Neural cell (in vitro differentiated cells): ENCODE measurements around the gene RNASE11. TPM values are rescaled to one million over a fixed set of nuclear protein-coding genes. Genes with fewer than 3 reads are reported as not detected.
"Not testable (repeated sequence)": the region's sequence is repeated elsewhere in the genome, so short reads cannot be mapped to it uniquely, and the experiment has no call there.

Source experiments
- H2AFZ ChIP-seq: fragments of 200-600, 300-800 bp; sonication (generic), shearing (Covaris generic); 2 replicates; pipeline ENCODE4 v1.6.0; 2014; ENCODE audit warnings: low read depth, mild to moderate bottlenecking, antibody characterized with exemption, low read length, moderate library complexity
- H3F3A ChIP-seq: fragments of 200-600 bp; shearing (Covaris generic); 2 replicates; pipeline ENCODE4 v1.6.1; 2016; ENCODE audit warnings: mild to moderate bottlenecking, moderate library complexity, mixed read lengths, antibody characterized with exemption, low read length; ENCODE audit not compliant: insufficient read depth, poor library complexity, severe bottlenecking
- H3K27ac ChIP-seq: fragments of 200-600, 300-800 bp; sonication (generic), shearing (Covaris generic); 2 replicates; pipeline ENCODE4 v1.5.1; 2014; ENCODE audit warnings: mild to moderate bottlenecking, low read length, moderate library complexity
- H3K27me3 ChIP-seq: fragments of 300-800, 200-600 bp; sonication (generic), shearing (Covaris generic); 2 replicates; pipeline ENCODE4 v1.6.0; 2014; ENCODE audit warnings: mild to moderate bottlenecking, low read depth, low read length, moderate library complexity; ENCODE audit not compliant: insufficient read depth
- H3K36me3 ChIP-seq: fragments of 300-800, 200-600 bp; sonication (generic), shearing (Covaris generic); 2 replicates; pipeline ENCODE4 v1.5.1; 2014; ENCODE audit warnings: mild to moderate bottlenecking, antibody characterized with exemption, low read length, moderate library complexity; ENCODE audit not compliant: insufficient read depth
- H3K4me2 ChIP-seq: fragments of 300-800, 200-600 bp; sonication (generic), shearing (Covaris generic); 2 replicates; pipeline ENCODE4 v1.6.0; 2014; ENCODE audit warnings: mild to moderate bottlenecking, low read length
- H3K4me3 ChIP-seq: fragments of 300-800, 200-600 bp; sonication (generic), shearing (Covaris generic); 2 replicates; pipeline ENCODE4 v1.5.1; 2014; ENCODE audit warnings: mild to moderate bottlenecking, low read length, moderate library complexity
- H3K79me2 ChIP-seq: fragments of 200-600 bp; shearing (Covaris generic); replicated peaks from 2 replicates; pipeline ENCODE4 v1.6.0; 2014; ENCODE audit warnings: mild to moderate bottlenecking, low read length, moderate library complexity; ENCODE audit not compliant: insufficient read depth
- H3K9ac ChIP-seq: fragments of 300-800, 200-600 bp; sonication (generic), shearing (Covaris generic); 2 replicates; pipeline ENCODE4 v1.6.1; 2016; ENCODE audit warnings: mild to moderate bottlenecking, low read length, mixed read lengths
- H3K9me2 ChIP-seq: fragments of 200-600 bp; shearing (Covaris generic); 2 replicates; pipeline ENCODE4 v1.6.1; 2016; ENCODE audit warnings: mild to moderate bottlenecking, low read length, mixed read lengths; ENCODE audit not compliant: insufficient read depth
- H3K9me3 ChIP-seq: fragments of 200-600, 300-800 bp; sonication (generic), shearing (Covaris generic); 2 replicates; pipeline ENCODE4 v1.6.1; 2016; ENCODE audit warnings: mild to moderate bottlenecking, mixed run types, low read length, moderate library complexity, mixed read lengths
- H4K20me1 ChIP-seq: fragments of 200-600 bp; shearing (Covaris generic); 2 replicates; pipeline ENCODE4 v1.6.1; 2016; ENCODE audit warnings: mild to moderate bottlenecking, mixed run types; ENCODE audit not compliant: insufficient read depth
- CTCF ChIP-seq: fragments of 450-650 bp; IDR thresholded peaks from 2 replicates; pipeline ENCODE4 v1.5.1; 2014; ENCODE audit warnings: antibody characterized with exemption, mild to moderate bottlenecking, moderate library complexity; ENCODE audit not compliant: poor library complexity, severe bottlenecking
- EP300 ChIP-seq: fragments of 450-650 bp; conservative IDR thresholded peaks from 2 replicates; pipeline ENCODE4 v1.6.1; 2014; ENCODE audit warnings: antibody characterized with exemption, mild to moderate bottlenecking, moderate library complexity; ENCODE audit not compliant: poor library complexity, severe bottlenecking
- EZH2 ChIP-seq: fragments of 200-600, 300-800 bp; shearing (Covaris generic), sonication (generic); IDR thresholded peaks from 2 replicates; pipeline ENCODE4 v1.6.1; 2014; ENCODE audit warnings: antibody characterized with exemption, low read length, borderline replicate concordance, mild to moderate bottlenecking; ENCODE audit not compliant: insufficient read depth, poor library complexity, severe bottlenecking
- MXI1 ChIP-seq: fragments of 450-650 bp; conservative IDR thresholded peaks from 2 replicates; pipeline ENCODE4 v1.6.1; 2014; ENCODE audit warnings: antibody characterized with exemption, mild to moderate bottlenecking; ENCODE audit not compliant: poor library complexity, severe bottlenecking
- POLR2AphosphoS5 ChIP-seq: IDR thresholded peaks from 2 replicates; pipeline ENCODE4 v1.6.1; 2012
- RAD21 ChIP-seq: fragments of 450-650 bp; conservative IDR thresholded peaks from 2 replicates; pipeline ENCODE4 v1.6.1; 2014; ENCODE audit warnings: antibody characterized with exemption, mild to moderate bottlenecking, moderate library complexity
- SMC3 ChIP-seq: fragments of 450-650 bp; conservative IDR thresholded peaks from 2 replicates; pipeline ENCODE4 v1.6.1; 2014; ENCODE audit warnings: antibody characterized with exemption, mild to moderate bottlenecking, moderate library complexity; ENCODE audit not compliant: poor library complexity
- TAF1 ChIP-seq: IDR thresholded peaks from 2 replicates; pipeline ENCODE4 v1.6.1; 2012; ENCODE audit warnings: low read depth
- polyA plus RNA-seq: library from polyadenylated mRNA; depleted of rRNA; stranded (reverse); fragments of >200 nt; gene quantifications from 2 replicates; pipeline ENCODE4 v1.2.3, GENCODE V29; 2014
- TF ChIP-seq, protein P1 (sequence below): IDR thresholded peaks from 2 replicates; pipeline ENCODE4 v1.6.1; 2012; ENCODE audit warnings: borderline replicate concordance

RNASE11 gene
- polyA plus RNA-seq, 1 donor from 2014 or later = not detected

DNA sequence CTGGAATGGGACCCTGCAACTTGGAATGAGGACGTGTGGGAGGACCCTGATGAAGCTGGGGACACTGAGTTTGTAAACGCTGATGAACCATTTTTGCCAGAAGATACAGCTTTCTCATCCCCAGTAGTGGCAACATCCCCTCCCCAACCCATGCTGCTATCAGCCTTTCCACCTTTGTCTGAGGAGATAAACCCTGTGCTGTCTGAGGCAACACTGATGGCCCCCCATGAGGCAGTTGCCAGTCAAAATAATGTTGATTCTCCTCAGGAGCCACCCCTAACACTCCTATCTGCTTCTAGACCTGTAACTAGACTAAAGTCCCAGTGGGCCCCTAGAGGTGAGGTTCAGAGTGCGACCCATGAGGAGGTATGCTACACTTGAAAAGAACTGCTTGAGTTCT, 19.4 kb downstream of the RNASE11 start:
- Histone ChIP-seq H3K4me2 (no peak overlapping the region), H3F3A (no peaks in the 10 kb centered on the region), H3K9me3 (no peaks in the 10 kb centered on the region), H3K4me3 (no peak overlapping the region), H3K9me2 (no peaks in the 10 kb centered on the region), H2AFZ (no peak overlapping the region), H3K79me2 (no peaks in the 10 kb centered on the region), H4K20me1 (no peaks in the 10 kb centered on the region), H3K9ac (no peak overlapping the region), H3K27ac (no peak overlapping the region), H3K27me3 (no peaks in the 10 kb centered on the region), H3K36me3 (no peaks in the 10 kb centered on the region)
- TF ChIP-seq TAF1 = no peak
- TF ChIP-seq CTCF = no peak
- no peak for TF ChIP-seq POLR2AphosphoS5
- no peak for TF ChIP-seq EP300
- TF ChIP-seq, protein P1, sequence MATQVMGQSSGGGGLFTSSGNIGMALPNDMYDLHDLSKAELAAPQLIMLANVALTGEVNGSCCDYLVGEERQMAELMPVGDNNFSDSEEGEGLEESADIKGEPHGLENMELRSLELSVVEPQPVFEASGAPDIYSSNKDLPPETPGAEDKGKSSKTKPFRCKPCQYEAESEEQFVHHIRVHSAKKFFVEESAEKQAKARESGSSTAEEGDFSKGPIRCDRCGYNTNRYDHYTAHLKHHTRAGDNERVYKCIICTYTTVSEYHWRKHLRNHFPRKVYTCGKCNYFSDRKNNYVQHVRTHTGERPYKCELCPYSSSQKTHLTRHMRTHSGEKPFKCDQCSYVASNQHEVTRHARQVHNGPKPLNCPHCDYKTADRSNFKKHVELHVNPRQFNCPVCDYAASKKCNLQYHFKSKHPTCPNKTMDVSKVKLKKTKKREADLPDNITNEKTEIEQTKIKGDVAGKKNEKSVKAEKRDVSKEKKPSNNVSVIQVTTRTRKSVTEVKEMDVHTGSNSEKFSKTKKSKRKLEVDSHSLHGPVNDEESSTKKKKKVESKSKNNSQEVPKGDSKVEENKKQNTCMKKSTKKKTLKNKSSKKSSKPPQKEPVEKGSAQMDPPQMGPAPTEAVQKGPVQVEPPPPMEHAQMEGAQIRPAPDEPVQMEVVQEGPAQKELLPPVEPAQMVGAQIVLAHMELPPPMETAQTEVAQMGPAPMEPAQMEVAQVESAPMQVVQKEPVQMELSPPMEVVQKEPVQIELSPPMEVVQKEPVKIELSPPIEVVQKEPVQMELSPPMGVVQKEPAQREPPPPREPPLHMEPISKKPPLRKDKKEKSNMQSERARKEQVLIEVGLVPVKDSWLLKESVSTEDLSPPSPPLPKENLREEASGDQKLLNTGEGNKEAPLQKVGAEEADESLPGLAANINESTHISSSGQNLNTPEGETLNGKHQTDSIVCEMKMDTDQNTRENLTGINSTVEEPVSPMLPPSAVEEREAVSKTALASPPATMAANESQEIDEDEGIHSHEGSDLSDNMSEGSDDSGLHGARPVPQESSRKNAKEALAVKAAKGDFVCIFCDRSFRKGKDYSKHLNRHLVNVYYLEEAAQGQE = no peak
- no peak for TF ChIP-seq RAD21
- no peak for TF ChIP-seq SMC3
- no peak for TF ChIP-seq MXI1
- TF ChIP-seq EZH2 = no peak

- not testable (repeated sequence) for H3K9me3 ChIP-seq, H3K4me3 ChIP-seq
Measured at GRCh38 chr14:20567199-20567598, 20.6 kb downstream of the RNASE11 start.

GRCh38 chr14:20564501-20564997, 23.3 kb downstream of the RNASE11 start:
- no peaks in the 10 kb centered on the region for H3K27me3 ChIP-seq
- H3K9ac ChIP-seq = no peak overlapping the region
- H3K9me3 ChIP-seq = no peaks in the 10 kb centered on the region
- no peaks in the 10 kb centered on the region for H3K79me2 ChIP-seq
- no peaks in the 10 kb centered on the region for H3K36me3 ChIP-seq
- TF ChIP-seq RAD21 = no peak
- no peak for TF ChIP-seq SMC3
- TF ChIP-seq EP300 = no peak
- TF ChIP-seq CTCF = no peak
- TF ChIP-seq POLR2AphosphoS5 = no peak
- no peak for TF ChIP-seq MXI1
- TF ChIP-seq, protein P1 = no peak
- TF ChIP-seq TAF1 = no peak
- TF ChIP-seq EZH2 = no peak
- H3F3A ChIP-seq = no peaks in the 10 kb centered on the region
- no peaks in the 10 kb centered on the region for H3K9me2 ChIP-seq
- no peak overlapping the region for H3K27ac ChIP-seq
- no peaks in the 10 kb centered on the region for H4K20me1 ChIP-seq
- no peak overlapping the region for H3K4me2 ChIP-seq
- H2AFZ ChIP-seq = no peak overlapping the region
- H3K4me3 ChIP-seq = no peak overlapping the region

More at GRCh38 chr14:20567199-20567598, 20.6 kb downstream of the RNASE11 start:
- not testable (repeated sequence) for H3K27ac ChIP-seq, H2AFZ ChIP-seq, H3K79me2 ChIP-seq, H3K27me3 ChIP-seq, H3K4me2 ChIP-seq, H3K9me2 ChIP-seq, H4K20me1 ChIP-seq, H3F3A ChIP-seq, H3K9ac ChIP-seq, H3K36me3 ChIP-seq
